Smooth muscle cell (in vitro differentiated cells): ENCODE data around the gene BAIAP2. TPM values are rescaled to one million over a fixed set of nuclear protein-coding genes. Genes with fewer than 3 reads are reported as not detected.

Source experiments
- DNase-seq: peaks from one replicate; lab custom pipeline; 2025; ENCODE audit not compliant: unreplicated experiment; lab: John Stamatoyannopoulos, UW
- H2AFZ ChIP-seq: fragments of 200-600 bp; sonication (generic); 2 replicates; pipeline ENCODE4 v1.6.0; 2016; ENCODE audit warnings: antibody characterized with exemption, low read depth, mild to moderate bottlenecking
- H3F3A ChIP-seq: fragments of 200-600 bp; sonication (generic); 2 replicates; pipeline ENCODE4 v1.6.0; 2017; ENCODE audit warnings: antibody characterized with exemption, low read depth
- H3K27ac ChIP-seq: fragments of 200-600 bp; sonication (generic); 2 replicates; pipeline ENCODE4 v1.5.1; 2016; ENCODE audit warnings: low read depth, mild to moderate bottlenecking
- H3K27me3 ChIP-seq: fragments of 200-600 bp; sonication (generic); 2 replicates; pipeline ENCODE4 v1.6.1; 2016; ENCODE audit warnings: low read depth, mild to moderate bottlenecking
- H3K36me3 ChIP-seq: fragments of 200-600 bp; sonication (generic); 2 replicates; pipeline ENCODE4 v1.5.1; 2016; ENCODE audit warnings: low read depth
- H3K4me1 ChIP-seq: fragments of 200-600 bp; sonication (generic); 2 replicates; pipeline ENCODE4 v1.5.1; 2016; ENCODE audit warnings: low read depth
- H3K4me2 ChIP-seq: fragments of 200-600 bp; sonication (generic); 2 replicates; pipeline ENCODE4 v1.6.0; 2016; ENCODE audit warnings: mild to moderate bottlenecking
- H3K4me3 ChIP-seq: fragments of 200-600 bp; sonication (generic); 2 replicates; pipeline ENCODE4 v1.5.1; 2016; ENCODE audit warnings: mild to moderate bottlenecking
- H3K79me2 ChIP-seq: fragments of 200-600 bp; sonication (generic); 2 replicates; pipeline ENCODE4 v1.6.0; 2016; ENCODE audit warnings: low read depth, mild to moderate bottlenecking
- H3K9ac ChIP-seq: fragments of 200-600 bp; sonication (generic); 2 replicates; pipeline ENCODE4 v1.6.0; 2016; ENCODE audit warnings: low read depth
- H3K9me3 ChIP-seq: fragments of 200-600 bp; sonication (generic); replicated peaks from 2 replicates; pipeline ENCODE4 v1.5.1; 2016; ENCODE audit warnings: low read depth
- H4K20me1 ChIP-seq: fragments of 200-600 bp; sonication (generic); 2 replicates; pipeline ENCODE4 v1.6.0; 2016; ENCODE audit warnings: low read depth
- WGBS: methylation state at CpG from one replicate; pipeline ENCODE4 v1.1.7; 2016; ENCODE audit warnings: low lambda C conversion rate; 5-methylcytosine and 5-hydroxymethylcytosine counted together
- polyA plus RNA-seq: library from polyadenylated mRNA; unstranded; fragments of >200 nt; fragmentation: Nextera tagmentation; extraction: Ambion mirVana; gene quantifications from 2 replicates; pipeline ENCODE4 v1.2.1, GENCODE V29; 2016
- total RNA-seq: library from RNA; depleted of rRNA; stranded (reverse); fragments of >200 nt; gene quantifications from 2 replicates; pipeline ENCODE4 v1.2.3, GENCODE V29; 2014
- TF ChIP-seq, protein P1 (sequence below): fragments of 200-600 bp; sonication (generic); IDR thresholded peaks from 2 replicates; pipeline ENCODE4 v1.5.1; 2017; ENCODE audit warnings: borderline replicate concordance, mild to moderate bottlenecking, antibody characterized with exemption; ENCODE audit not compliant: insufficient read depth, poor library complexity, severe bottlenecking

Gene BAIAP2
- total and polyA plus RNA-seq, 2 experiments from 2014 or later, result 26.6 to 41.9 TPM

DNA sequence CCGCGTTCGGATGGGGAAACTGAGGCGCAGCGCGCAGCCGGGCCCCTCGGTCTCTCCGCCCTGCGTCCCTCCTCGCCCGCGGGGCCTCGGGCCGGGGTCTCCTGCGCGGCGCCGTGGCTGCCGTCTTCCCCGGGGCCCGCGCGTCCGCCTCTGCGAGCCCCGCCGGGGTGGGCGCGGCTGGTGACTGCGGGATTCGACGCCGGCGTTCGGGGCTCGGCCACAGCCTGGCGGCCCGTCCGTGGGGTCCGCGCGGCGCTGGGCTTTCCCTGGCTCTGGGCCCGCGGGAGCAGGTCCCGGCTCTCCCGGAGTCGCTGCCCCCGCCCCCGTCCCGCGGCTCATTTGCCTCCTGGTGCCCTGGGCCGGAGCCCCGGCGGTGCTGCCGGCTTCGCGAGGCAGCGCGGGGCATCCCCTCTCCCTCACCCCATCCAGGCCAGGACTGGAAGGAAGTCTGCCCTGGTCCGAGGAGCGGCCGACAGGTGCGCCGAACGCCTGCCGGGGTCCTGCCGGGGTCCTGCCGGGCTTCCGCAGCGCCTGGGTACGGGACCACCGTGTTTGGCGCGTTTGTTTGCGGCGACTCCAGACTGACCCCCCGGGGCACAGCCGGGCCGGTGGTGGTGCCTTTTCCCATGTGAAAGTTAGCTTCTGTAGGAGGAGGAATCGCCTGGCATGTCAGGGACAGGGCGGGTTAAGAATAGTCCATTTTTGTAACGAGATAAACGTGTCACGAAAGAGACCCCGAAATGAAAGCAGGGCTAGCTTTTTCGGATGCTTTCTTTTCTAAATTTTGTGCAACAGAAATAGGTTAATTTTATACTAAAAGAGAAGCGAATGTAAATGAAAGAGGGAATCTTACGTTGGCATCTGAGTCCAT, 42.6 kb upstream of the BAIAP2 start:
- no peaks in the 10 kb centered on the region for H3K27me3 ChIP-seq
- no peaks in the 10 kb centered on the region for H3K9me3 ChIP-seq
- peak overlapping the region; percentile 68 for H3K9ac ChIP-seq
- H3K4me3 ChIP-seq, result peak overlapping the region; percentile 90
- H3F3A ChIP-seq, result no peaks in the 10 kb centered on the region
- H3K27ac ChIP-seq, result no peak overlapping the region
- H3K79me2 ChIP-seq, result peaks cover 9% of the 10 kb centered on the region
- 10% methylated on average over 57 of the region's 90 CpGs for WGBS
- no peaks in the 10 kb centered on the region for H3K36me3 ChIP-seq
- H4K20me1 ChIP-seq, result peaks cover 9% of the 10 kb centered on the region
- TF ChIP-seq, protein P1, sequence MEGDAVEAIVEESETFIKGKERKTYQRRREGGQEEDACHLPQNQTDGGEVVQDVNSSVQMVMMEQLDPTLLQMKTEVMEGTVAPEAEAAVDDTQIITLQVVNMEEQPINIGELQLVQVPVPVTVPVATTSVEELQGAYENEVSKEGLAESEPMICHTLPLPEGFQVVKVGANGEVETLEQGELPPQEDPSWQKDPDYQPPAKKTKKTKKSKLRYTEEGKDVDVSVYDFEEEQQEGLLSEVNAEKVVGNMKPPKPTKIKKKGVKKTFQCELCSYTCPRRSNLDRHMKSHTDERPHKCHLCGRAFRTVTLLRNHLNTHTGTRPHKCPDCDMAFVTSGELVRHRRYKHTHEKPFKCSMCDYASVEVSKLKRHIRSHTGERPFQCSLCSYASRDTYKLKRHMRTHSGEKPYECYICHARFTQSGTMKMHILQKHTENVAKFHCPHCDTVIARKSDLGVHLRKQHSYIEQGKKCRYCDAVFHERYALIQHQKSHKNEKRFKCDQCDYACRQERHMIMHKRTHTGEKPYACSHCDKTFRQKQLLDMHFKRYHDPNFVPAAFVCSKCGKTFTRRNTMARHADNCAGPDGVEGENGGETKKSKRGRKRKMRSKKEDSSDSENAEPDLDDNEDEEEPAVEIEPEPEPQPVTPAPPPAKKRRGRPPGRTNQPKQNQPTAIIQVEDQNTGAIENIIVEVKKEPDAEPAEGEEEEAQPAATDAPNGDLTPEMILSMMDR, result no peak
- DNase-seq, result no peak
- H3K4me2 ChIP-seq, result peak overlapping the region; percentile 100
- H3K4me1 ChIP-seq, result peaks cover 8% of the 10 kb centered on the region
- peak overlapping the region; percentile 99 for H2AFZ ChIP-seq

DNA sequence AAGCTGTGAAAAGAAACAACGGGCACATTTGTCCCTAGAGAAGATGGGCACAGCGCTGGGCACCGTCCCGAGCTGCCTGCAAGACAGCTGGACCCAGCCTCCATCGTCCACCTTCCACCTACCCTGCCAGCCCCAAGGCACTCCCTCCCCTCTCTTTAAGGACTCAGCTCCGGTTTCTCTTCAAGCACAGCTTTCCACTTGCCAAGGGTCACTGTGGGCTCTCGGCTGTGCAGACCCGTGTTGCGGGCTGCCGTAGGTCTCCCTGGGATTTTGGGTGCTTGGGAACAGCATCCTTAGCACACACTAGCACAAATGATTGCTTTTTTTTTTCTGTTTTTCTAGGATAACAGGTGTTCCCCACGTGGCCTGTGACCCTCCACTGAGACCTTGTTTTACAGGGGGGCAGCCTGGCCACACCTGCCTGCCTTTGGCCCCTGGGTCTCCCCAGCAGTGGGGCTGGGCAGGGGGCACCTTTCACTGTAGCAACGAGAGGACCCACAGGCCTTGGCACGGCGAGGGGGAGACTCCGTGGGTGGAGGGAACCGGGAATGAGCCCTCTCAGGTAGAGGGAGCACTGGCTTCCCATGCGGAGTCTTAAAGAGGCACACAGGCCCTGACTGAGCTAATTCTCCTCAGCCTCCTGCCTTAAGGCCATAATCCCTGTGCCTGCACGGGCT, 41.9 kb upstream of the BAIAP2 start:
- H3K4me2 ChIP-seq, result peak overlapping the region; percentile 100
- no peaks in the 10 kb centered on the region for H3K9me3 ChIP-seq
- peaks cover 9% of the 10 kb centered on the region for H3K79me2 ChIP-seq
- no peak overlapping the region for H3K9ac ChIP-seq
- WGBS, result 80% methylated on average over 18 of the region's 18 CpGs
- DNase-seq, result no peak
- no peak overlapping the region for H3K27ac ChIP-seq
- no peak overlapping the region for H2AFZ ChIP-seq
- no peaks in the 10 kb centered on the region for H3K36me3 ChIP-seq
- H3K4me1 ChIP-seq, result peaks cover 8% of the 10 kb centered on the region
- TF ChIP-seq, protein P1, result no peak
- no peaks in the 10 kb centered on the region for H3F3A ChIP-seq
- H4K20me1 ChIP-seq, result peaks cover 9% of the 10 kb centered on the region
- H3K4me3 ChIP-seq, result peak overlapping the region; percentile 90
- H3K27me3 ChIP-seq, result no peaks in the 10 kb centered on the region

DNA sequence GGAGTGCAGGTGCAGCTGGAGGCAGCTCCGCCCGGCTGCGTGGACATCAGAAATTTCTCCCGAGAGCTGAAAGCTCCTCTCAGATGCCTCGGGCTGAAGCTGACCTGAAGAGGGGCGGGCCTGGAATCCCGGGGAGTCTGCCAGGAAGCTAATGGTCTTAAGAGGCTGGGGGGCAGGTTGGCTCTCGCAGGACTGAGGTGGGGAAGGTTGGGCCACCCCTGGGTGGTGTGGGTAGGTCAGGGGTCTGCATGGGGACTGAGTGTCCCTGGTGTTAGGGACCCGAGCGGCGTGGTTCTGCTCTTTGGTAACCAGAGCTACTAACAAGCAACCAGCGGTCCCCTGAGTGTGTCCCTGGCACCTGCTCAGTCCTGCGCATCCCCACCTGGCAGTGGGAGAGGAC, 39.8 kb upstream of the BAIAP2 start:
- H3K9ac ChIP-seq, result no peak overlapping the region
- H3K27me3 ChIP-seq, result no peaks in the 10 kb centered on the region
- H3K4me3 ChIP-seq, result no peak overlapping the region
- peaks cover 8% of the 10 kb centered on the region for H3K4me1 ChIP-seq
- H3K36me3 ChIP-seq, result no peaks in the 10 kb centered on the region
- TF ChIP-seq, protein P1, result no peak
- H3K79me2 ChIP-seq, result peaks cover 9% of the 10 kb centered on the region
- peaks cover 9% of the 10 kb centered on the region for H4K20me1 ChIP-seq
- no peaks in the 10 kb centered on the region for H3F3A ChIP-seq
- H3K4me2 ChIP-seq, result no peak overlapping the region
- WGBS, result 97% methylated on average over 12 of the region's 13 CpGs
- H2AFZ ChIP-seq, result no peak overlapping the region
- no peak for DNase-seq
- no peak overlapping the region for H3K27ac ChIP-seq
- H3K9me3 ChIP-seq, result no peaks in the 10 kb centered on the region
